GM19238 (cell line): ENCODE measurements around the gene CHCT1.
"Not testable (repeated sequence)": the region's sequence is repeated elsewhere in the genome, so short reads cannot be mapped to it uniquely, and the experiment has no call there.

Experiments used
- DNase-seq: peaks from one replicate; pipeline ENCODE4 v3.0.0; 2011; ENCODE audit warnings: low spot score; ENCODE audit not compliant: insufficient read length

CHCT1 gene

DNA sequence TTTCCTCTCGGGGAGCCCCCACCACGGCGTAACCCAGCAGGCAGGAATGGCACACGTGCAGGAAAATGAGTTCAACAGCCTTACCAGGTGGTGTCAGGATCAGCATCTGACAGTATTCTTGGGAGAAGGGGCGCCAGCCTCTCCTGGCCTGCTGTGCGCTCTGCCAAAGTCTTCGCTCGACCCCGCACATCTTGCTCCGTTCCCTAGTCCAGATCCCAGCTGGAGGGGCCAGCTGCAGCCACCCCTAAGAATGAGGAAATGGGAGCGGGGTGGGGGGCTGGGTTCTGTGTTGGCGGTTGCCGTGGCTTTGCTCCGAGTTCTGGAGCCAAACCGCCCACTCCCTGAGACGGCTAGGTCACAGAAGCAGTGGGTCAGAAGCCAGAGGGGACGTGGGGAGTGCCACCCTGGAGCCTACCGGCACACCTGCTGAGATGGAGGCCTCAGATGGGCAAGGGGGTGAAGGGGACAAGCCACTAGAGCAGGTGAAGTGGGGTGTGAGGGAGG is at the start of gene CHCT1:
CHCT1 (plus strand) TSS at position 328 of the 504 bp plus-strand sequence; CDS start at position 432, 104 bp downstream.
- no peak for DNase-seq

DNA sequence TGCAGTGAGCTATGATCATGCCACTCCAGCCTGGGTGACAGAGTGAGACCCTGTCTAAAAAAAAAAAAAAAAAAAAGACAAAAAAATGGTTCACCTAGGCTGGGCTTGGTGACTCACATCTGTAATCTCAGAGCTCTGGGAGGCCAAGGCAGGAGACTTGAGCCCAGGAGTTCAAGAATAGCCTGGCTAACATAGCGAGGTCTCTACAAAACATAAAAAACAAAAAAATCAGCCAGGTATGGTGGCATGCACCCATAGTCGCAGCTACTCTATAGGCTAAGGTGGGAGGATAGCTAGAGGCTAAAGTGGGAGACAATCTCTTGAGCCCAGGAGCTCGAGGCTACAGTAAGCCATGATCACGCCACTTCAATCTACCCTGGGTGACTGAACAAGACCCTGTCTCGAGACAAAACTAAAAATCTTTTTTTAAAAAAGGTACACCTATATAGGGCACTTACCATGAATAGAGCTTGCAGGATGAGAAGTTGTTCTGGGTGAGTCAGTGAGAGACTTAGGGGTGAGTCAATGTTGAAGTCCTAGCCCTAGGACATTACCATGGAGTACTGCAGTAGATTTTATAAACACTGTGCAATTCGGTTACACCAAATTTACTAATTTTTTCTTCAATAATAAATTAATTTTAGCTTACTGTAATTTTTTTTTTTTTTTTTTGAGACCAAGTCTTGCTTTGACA is 49.4 kb upstream of the CHCT1 start:
- no peak for DNase-seq

DNA sequence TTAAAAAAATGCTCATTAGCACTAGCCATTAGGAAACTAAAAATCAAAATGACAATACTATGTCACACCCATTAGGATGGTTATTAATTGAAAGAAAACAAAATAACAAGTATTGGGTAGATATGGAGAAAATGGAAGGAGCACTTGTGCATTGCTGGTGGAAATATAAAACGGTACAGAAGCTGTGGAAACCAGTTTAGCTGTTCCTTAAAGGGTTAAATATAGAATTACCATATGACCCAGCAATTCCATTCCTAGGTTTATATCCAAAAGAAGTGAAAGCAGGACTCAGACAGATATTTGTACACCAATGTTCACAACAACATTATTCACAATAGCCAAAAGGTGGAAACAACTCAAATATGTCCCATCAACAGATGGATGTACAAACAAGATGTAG is 44.1 kb upstream of the CHCT1 start:
- DNase-seq, result not testable (repeated sequence)

DNA sequence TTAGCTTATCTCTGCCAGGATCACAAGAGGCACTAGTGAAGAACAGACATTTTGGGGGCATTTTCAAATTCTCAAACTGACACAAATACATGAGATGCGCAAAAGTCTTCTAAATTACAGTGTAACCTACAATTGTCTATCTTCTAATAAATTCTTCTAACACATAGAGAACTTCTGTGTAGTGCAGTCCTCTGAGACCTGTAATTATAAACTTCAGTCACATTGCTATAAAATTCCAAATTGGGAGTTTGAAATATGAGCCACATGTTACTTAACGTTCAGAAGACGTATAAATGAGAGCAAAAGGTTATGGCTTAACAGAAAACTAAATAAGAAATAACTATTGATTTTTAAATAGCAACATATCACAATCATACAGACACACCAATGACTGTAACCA is 42.8 kb upstream of the CHCT1 start:
- DNase-seq, result not testable (repeated sequence)

DNA sequence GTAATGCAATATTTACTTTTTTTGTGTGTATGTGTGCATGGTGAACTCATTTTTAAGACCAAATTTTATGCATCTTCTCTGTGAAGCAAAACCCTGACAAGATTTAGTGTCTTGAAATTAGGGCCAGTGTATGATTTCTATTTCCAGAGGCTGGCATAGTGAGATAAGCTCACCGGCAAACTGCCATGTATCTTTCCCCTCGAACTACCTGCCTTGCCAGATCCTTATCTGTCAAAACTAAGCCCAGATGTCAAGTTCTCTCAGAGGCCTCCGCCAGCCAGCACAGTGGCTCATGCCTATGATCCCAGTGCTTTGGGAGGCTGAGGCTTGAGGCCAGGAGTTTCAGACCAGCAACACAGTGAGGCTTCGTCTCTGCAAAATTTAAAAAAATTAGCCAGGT is 40.3 kb upstream of the CHCT1 start:
- no peak for DNase-seq

DNA sequence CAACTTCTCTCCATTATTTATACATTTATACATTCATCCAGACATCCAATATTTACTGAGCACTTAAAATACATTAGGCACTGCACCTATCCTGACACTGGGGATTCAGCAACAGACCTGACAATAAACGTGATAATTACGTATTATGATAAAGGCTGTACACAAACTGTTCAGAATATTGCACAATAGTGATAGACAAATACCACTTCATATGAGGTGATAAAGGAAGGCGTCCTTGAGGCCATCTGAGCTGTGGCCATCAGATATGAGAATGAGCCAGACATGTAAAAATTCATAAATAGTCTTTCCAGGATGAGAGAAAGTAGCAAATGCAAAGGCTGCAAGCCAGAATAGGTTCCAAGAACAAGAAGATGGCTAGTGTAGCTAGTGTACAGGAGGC is 38.9 kb upstream of the CHCT1 start:
- no peak for DNase-seq

DNA sequence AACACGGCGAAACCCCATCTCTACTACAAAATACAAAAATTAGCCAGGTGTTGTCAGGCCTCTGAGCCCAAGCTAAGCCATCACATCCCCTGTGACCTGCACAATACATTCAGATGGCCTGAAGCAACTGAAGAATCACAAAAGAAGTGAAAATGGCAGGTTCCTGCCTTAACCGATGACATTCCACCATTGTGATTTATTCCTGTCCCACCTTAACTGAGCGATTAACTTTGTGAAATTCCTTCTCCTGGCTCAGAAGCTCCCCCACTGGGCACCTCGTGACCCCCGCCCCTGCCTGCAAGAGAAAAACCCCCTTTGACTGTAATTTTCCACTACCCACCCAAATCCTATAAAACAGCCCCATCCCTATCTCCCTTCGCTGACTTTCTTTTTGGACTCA is 37.4 kb upstream of the CHCT1 start:
- not testable (repeated sequence) for DNase-seq

DNA sequence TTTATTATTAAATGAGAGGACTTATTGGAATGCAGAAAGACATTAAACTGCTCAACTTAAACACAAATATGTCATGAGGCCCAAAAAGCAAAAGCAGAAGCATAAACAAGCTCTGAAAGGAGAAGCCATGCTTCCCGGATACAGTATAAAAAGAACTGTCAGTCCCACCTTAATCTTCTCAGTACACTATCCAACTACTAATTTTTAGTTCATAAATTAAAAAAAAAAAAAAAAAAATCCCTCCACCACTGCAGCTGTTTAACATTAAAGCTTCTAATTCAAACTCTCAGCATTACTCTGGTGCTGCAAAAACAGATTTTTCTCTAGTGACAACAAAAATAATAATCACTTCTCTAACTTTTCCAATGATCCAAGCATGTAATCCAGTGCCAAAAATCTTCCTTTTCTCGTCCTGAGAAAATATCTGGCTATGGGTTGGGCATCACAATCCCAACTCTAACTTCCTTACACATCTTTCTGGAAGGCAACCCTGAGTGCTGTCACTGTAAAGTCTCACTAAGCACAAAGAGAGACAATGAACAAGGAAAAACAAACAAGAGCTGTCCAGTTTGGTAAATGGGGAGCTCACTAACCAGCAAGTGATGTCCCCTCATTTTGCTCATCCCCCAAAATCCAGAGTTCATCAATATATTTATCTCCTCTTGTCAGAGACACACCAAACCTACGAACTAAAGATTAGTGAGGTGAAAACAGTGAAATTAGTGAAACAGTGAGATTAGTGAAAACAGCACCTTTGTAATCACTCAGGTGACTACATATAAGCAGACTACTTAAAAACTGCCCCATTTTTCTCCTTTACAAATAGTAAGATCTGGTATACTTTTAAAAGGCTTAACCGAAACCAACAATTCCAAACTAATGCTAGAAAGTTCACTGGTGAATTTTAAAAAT is 35.9 kb upstream of the CHCT1 start:
- DNase-seq, result no peak

DNA sequence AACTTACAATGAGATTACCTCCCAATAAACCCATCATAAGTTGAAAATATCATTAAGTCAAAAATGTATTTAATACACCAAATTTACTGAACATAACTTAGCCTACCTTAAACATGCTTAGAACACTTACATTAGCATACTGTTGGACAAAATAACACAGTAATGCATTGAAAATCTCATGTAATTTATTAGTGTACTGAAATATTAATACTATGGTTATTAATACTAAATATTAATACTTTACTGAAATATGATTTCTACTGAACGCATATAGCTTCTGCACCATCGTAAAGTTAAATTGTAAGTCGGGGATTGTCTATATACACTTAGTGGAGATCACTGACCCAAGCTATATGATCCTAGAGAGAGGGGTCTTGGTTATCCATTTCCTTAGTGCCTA is 34.6 kb upstream of the CHCT1 start:
- DNase-seq, result no peak

DNA sequence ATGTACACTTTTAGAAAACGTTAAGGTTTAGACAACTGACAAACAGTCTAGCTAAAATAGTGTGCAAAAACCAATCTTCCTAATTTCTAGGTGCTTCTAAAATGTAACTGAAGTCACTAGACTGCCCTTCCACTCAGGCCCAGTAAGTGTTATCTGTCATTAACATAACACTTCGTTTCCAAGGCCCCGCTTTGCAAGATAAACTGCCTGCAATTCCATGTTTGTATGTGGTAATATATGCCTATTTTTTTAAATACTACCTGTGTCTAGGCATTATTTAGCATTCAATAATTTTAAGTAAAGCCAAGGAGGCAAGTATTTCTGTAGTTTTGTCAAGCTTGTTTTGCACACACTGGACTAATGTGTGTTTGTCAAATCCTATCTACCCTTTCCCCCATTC is 33.5 kb upstream of the CHCT1 start:
- DNase-seq, result no peak

DNA sequence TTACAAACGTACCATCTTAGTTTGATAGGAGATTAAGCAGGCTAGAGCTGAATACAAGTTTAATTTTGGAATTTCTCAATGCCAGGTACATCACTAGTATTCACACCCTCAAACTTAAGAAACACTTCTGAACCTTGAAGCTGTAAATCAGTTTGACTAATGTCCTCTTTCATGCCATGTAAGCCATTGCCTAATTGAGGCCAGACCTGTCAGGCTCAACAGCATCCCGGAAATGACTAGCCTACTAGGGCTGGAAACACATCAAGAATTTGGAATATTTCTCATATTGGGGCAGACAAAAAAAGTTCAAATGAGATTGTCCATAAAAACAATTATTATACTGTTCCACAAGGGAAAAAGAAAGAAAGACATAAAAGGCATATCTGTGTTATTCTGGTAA is 32.1 kb upstream of the CHCT1 start:
- DNase-seq, result no peak

DNA sequence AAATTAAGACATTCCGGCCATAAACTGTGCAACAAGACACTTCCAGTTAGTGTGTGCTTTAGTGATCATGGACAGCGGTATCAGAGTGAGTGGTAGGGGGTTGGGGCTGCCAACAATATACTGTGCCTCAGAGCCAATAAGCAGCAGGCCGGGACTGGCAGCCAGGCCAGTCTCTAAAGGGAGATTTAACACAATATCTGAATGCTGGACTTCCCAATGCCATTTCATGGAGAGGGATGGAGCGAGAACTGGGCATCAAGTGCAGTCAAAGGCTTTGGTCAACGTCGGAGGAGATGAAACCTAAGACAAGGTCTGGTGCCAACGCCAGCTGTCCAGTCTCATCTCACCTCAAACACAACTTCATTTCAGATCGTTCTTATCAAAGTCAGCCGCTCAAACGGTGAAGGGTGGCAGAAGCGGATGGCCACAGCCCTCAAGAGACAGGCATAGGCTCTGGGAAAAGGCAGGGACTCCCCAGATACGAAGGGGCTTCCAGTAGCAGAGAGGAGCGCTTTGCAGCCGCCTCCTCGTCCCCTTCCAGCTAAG is 31.3 kb upstream of the CHCT1 start:
- DNase-seq, result no peak

DNA sequence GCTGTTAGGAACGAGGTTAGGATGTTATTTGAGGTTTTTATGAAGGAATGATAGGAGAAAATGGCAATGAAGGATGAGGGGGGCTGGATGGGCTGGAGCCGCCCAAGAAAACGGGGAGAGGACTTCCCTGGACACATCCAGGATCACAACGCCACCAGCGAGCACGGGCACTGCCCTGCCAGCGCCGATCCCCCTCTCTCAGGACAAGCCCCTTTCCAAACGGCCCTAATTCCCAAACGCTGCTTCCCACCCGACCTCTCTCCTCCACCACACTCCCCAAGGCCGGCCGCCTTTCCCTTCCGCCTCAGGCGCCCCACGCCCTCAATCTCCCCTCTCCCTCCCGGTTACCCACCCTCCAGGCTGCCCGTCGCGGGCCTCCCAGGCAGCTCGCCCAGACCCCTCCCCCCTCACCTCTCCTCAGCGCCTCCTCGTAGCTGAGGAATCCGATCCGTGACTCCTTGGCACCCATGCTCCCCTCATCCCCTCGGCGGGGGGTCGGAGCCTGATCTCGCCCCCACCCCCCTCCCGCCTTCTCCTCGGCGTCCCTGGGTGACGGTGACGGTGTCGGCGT is 30.7 kb upstream of the CHCT1 start:
- DNase-seq, result no peak

DNA sequence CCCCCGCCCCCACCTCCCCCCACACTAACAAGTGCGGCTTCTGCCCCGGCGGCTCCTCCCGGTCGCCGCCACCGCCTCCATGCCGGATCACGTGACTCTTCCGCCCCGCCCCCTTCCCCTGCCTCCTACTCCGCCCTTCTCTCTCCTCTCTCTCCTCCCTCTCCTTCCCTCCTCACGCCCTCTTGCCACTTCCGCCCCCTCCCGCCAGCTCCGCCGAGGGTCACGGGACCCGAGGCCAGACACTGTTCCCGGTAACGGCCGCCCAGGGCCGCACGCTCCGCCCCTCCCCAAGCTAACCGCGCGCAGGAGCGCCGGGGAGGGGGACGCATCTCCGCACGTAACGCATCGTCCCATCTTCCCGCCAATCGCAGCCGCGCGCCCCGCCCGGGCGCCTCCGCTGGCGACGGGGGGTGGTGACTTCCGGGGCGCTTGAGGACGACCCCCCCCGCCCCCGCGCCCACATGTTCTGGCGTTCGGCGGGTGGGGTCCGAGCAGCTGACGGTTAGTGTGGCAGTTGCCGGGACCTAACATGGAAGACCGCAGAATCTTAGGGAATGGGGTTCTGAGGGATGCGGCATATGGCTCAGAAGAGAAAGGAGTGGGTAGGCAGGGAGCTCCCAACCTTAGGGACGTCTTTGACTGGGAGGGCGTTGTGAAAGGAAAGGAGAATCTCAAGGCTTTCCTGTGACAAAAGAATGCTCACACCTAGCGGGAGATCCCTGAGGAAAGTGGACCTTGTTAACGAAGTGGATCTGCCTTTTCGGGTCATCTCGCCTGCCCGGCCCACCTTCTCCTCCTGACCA is 30.0 kb upstream of the CHCT1 start, which contains the start of gene USP32:
USP32 (minus strand) TSS at position 92 of the 803 bp plus-strand sequence. CDS start 194 bp downstream, outside the sequence.
- DNase-seq, result peak; percentile 85

DNA sequence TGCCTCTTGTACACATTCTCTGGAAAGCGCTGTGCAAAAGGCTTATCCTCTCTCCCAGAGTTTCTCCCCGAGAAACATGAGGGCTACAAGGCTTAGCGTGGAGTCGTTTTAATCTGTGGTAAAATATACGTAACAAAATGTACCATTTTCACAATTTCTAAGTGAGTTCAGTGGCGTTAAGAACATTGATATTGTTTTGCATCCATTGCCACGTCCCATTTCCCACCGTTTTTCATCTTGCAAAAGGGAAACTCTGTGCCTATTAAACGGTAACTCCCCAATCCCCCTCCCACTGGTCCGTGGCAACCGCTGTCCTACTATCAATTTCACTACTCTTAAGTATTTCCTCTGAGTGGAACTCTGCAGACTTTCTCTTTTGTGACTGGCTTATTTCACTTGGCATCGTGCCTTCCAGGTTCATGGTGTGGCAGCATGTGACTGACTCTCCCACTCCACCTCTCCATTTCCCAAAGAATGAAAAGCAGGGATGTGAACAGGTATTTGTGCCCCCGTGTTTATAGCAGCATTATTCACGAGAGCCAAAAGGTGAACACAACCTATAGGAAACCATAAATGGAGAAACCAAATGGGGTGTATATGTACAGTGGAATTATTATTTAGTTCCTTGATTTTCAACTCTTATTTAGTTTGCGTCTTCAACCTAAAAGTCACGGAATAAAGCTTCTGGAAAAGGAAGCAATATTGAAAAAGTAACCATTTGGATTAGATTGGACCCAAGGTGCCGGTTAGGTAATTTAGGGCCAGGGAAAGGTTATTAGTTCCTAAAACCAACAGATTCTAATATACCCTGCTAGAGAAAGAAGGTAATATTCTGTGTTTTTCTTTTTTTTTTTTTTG is 29.2 kb upstream of the CHCT1 start:
- DNase-seq, result no peak

DNA sequence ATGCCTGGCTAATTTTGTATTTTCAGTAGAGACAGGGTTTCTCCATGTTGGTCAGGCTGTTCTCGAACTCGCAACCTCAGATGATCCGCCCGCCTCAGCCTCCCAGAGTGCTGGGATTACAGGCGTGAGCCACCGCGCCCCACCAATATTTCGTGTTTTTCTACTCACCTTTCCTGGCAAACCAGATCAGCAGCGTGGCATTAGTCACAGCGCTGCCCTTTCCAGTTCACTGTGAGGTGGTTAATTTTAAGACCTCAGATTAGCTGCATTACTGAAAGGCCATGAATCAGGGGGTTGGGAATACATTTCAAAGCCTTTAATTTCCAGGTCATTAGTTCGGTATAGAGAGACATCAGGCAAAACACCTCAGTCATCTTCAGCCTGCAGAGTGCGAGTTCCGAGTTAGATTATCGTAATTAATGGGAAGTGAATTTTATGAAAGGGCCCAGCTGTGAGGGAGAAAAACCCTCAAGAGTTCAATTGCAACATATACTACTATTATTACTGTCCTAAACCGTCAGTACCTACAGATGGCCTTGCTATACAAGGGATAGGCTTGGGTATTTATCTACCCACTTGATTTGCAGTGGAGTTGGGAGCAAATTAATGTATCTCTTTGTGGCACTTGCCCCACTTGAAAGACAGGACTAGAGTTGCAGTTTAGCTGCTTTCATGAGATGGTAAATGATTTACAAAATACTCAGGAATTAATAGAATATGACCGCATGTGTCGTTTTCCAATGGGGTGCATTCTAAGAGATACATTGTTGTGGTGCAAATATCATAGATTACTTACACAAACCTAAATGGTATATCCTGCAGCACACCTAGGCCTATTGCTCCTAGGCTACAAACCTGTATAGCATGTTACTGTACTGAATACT is 28.2 kb upstream of the CHCT1 start:
- no peak for DNase-seq

DNA sequence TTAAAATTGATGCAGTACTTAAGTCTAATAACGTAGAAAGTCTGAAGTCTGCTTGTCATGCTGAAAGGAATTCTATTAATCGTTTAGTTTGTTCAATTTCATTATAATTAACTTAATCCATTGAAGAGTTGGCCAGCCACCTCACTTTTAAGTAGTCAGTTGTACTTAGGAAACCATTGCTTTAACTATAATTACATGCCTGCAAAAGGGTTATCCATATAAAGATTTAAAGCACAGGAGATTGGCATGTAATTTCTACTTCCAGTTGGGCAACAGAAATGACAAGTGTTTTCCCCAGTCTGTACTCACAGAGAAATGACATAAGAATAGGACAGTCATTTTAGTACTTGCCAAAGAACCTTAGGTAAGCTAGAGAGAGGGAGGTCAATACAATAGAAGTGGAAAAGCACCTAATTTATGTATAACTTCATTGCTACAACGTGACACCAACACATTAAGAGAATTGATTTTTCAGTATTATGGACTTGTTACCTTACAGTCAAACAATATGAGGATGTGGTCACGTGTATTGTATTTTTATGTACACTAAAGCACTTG is 26.7 kb upstream of the CHCT1 start:
- DNase-seq, result no peak

DNA sequence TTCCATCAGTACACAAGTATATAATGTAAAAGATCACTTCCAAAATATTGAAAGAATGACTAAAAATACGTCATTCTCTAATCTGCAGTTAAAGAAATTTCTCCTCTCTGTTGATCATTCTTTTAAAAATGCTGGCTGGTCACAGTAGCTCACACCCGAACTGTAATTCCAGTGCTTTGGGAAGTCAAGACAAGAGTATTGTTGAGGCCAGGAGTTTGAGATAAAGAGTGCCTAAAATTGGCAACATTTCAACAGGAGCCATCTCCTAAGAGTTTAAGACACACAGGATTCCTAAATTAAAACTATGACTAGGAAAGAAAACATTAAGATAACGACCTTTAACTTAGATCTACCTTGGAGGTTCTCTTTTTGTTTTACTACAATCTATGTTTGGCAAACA is 25.9 kb upstream of the CHCT1 start:
- DNase-seq, result no peak
